HepG2 (cell line): ENCODE data around the gene NAP1L1. TPM values are rescaled to one million over a fixed set of nuclear protein-coding genes. Genes with fewer than 3 reads are reported as not detected.

Experiments
- CBX1 ChIP-seq: IDR thresholded peaks from one replicate; pipeline ENCODE4 v1.6.1; 2016; ENCODE audit warnings: antibody characterized with exemption, low read depth
- CENPX ChIP-seq: sonication (generic); formaldehyde crosslinking; IDR thresholded peaks from 2 replicates; pipeline ENCODE4 v1.9.0; 2021; ENCODE audit warnings: mild to moderate bottlenecking, missing genetic modification reagents, moderate library complexity
- CSRNP1 ChIP-seq: sonication (generic); formaldehyde crosslinking; IDR thresholded peaks from 2 replicates; pipeline ENCODE4 v1.8.1; 2023; ENCODE audit warnings: mild to moderate bottlenecking, missing genetic modification reagents
- DR1 ChIP-seq: sonication (generic); formaldehyde crosslinking; IDR thresholded peaks from 2 replicates; pipeline ENCODE4 v1.8.0; 2021; ENCODE audit warnings: mild to moderate bottlenecking, missing genetic modification reagents, inconsistent platforms
- FOXP4 ChIP-seq: sonication (generic); formaldehyde crosslinking; IDR thresholded peaks from 2 replicates; pipeline ENCODE4 v1.4.0; 2020; ENCODE audit warnings: missing genetic modification reagents
- GLMP ChIP-seq: sonication (generic); formaldehyde crosslinking; IDR thresholded peaks from 2 replicates; pipeline ENCODE4 v1.9.0; 2021; ENCODE audit warnings: missing genetic modification reagents, mild to moderate bottlenecking, borderline replicate concordance
- HOXA9 ChIP-seq: sonication (generic); formaldehyde crosslinking; IDR thresholded peaks from 2 replicates; pipeline ENCODE4 v1.8.1; 2022; ENCODE audit warnings: missing genetic modification reagents, mild to moderate bottlenecking, moderate library complexity, borderline replicate concordance
- SOX5 ChIP-seq: IDR thresholded peaks from 2 replicates; pipeline ENCODE4 v1.6.1; 2016; ENCODE audit warnings: borderline replicate concordance
- SOX6 ChIP-seq, 2 experiments: fragments of 450-650 bp in 1 of 2; sonication (generic) in 1 of 2; formaldehyde crosslinking in 1 of 2; IDR thresholded peaks; 2 replicates each; pipeline versions ENCODE4 v1.4.0 to v1.6.1; 2017 to 2020; ENCODE audit warnings: antibody characterized with exemption in 1 of 2, mild to moderate bottlenecking in 1 of 2, missing genetic modification reagents in 1 of 2
- SP1 ChIP-seq, 2 experiments: fragments of 450-650 bp in 1 of 2; sonication (generic) in 1 of 2; formaldehyde crosslinking in 1 of 2; IDR thresholded peaks; 2 replicates each; pipeline versions ENCODE4 v1.4.0 to v1.6.1; 2016 to 2020; ENCODE audit warnings: missing genetic modification reagents in 1 of 2
- ZBTB10 ChIP-seq: sonication (generic); formaldehyde crosslinking; IDR thresholded peaks from 2 replicates; pipeline ENCODE4 v1.4.0; 2020; ENCODE audit warnings: missing genetic modification reagents, borderline replicate concordance
- ZHX1 ChIP-seq: sonication (generic); formaldehyde crosslinking; IDR thresholded peaks from 2 replicates; pipeline ENCODE4 v1.8.1; 2022; ENCODE audit warnings: low read depth, mild to moderate bottlenecking, missing genetic modification reagents
- ZMYM2 ChIP-seq: sonication (generic); formaldehyde crosslinking; IDR thresholded peaks from 2 replicates; pipeline ENCODE4 v1.8.0; 2022; ENCODE audit warnings: mild to moderate bottlenecking, missing genetic modification reagents
- ZNF160 ChIP-seq: sonication (generic); formaldehyde crosslinking; IDR thresholded peaks from 2 replicates; pipeline ENCODE4 v1.8.0; 2022; ENCODE audit warnings: mild to moderate bottlenecking, inconsistent platforms, missing genetic modification reagents
- ZNF468 ChIP-seq: sonication (generic); formaldehyde crosslinking; IDR thresholded peaks from 2 replicates; pipeline ENCODE4 v1.8.0; 2022; ENCODE audit warnings: mild to moderate bottlenecking, moderate library complexity, missing genetic modification reagents
- ZNF839 ChIP-seq: sonication (generic); formaldehyde crosslinking; IDR thresholded peaks from 2 replicates; pipeline ENCODE4 v1.4.0; 2020; ENCODE audit warnings: missing genetic modification reagents, mild to moderate bottlenecking, borderline replicate concordance
- ZSCAN5A ChIP-seq: sonication (generic); formaldehyde crosslinking; IDR thresholded peaks from 2 replicates; pipeline ENCODE4 v1.8.0; 2022; ENCODE audit warnings: mild to moderate bottlenecking, missing genetic modification reagents, borderline replicate concordance
- polyA plus RNA-seq, 8 experiments: library from polyadenylated mRNA; depleted of rRNA in 3 of 8; stranded (reverse) in 7 of 8; unstranded in 1 of 8; fragments of >200 nt; fragmentation: Illumina TruSeq in 4 of 8; extraction: Trizol in 4 of 8; gene quantifications; 2 replicates each; pipeline versions ENCODE4 v1.2.1 to v1.2.3, GENCODE V29; 2011 to 2016; ENCODE audit warnings: low read depth in 4 of 8, missing spikeins in 1 of 8, mixed read lengths in 1 of 8; ENCODE audit not compliant: insufficient read depth in 1 of 8
- total RNA-seq, 5 experiments: library from RNA; depleted of rRNA; stranded (reverse); fragments of >200 nt; fragmentation: Illumina TruSeq; extraction: Trizol; gene quantifications; 2 replicates each; pipeline ENCODE4 v1.2.3, GENCODE V29; 2016; ENCODE audit warnings: low read depth in 1 of 5

The NAP1L1 gene
- total and polyA plus RNA-seq, 2 of the 13 experiments (the other 11 are each of a cell fraction or from before 2014, with no cell fraction given), result 207 to 309 TPM

GRCh38 chr12:76026643-76027063, 57.8 kb downstream of the NAP1L1 start (continued):
- TF ChIP-seq SOX6 (IDR thresholded peaks at IDR 0.05) (no peak), SOX6 (CRISPR knock-in tag; IDR thresholded peaks at IDR 0.05) (peak; percentile 37; the same call in 1 of the 2 replicates), ZNF839 (CRISPR knock-in tag) (no peak), ZSCAN5A (CRISPR knock-in tag) (no peak; the same call in 1 of the 2 replicates), ZNF468 (CRISPR knock-in tag) (no peak), ZBTB10 (CRISPR knock-in tag) (no peak), HOXA9 (CRISPR knock-in tag) (no peak), CBX1 (no peak), DR1 (no peak), FOXP4 (CRISPR knock-in tag) (peak; percentile 40; the same call in 1 of the 2 replicates), CSRNP1 (CRISPR knock-in tag) (0 out of 2 replicates have a peak, but pooled peaks have one; percentile 18), SOX5 (CRISPR knock-in tag) (peak; percentile 59), ZNF160 (CRISPR knock-in tag) (no peak), SP1 (IDR thresholded peaks at IDR 0.05) (no peak), SP1 (CRISPR knock-in tag; IDR thresholded peaks at IDR 0.05) (no peak), ZMYM2 (CRISPR knock-in tag) (no peak), CENPX (no peak), GLMP (CRISPR knock-in tag) (no peak), ZHX1 (no peak)
